SU-DHL-6 (cell line): ENCODE data around the gene NEUROD2.

Source experiments
- H2AFZ ChIP-seq: fragments of 200-600 bp; sonication (generic); 2 replicates; pipeline ENCODE4 v1.6.1; 2014; ENCODE audit warnings: low read depth, mild to moderate bottlenecking, moderate library complexity, mixed read lengths, antibody characterized with exemption, low read length; ENCODE audit not compliant: severe bottlenecking
- H3F3A ChIP-seq: fragments of 200-600 bp; shearing (Covaris generic); 2 replicates; pipeline ENCODE4 v1.6.0; 2016; ENCODE audit warnings: antibody characterized with exemption, mild to moderate bottlenecking; ENCODE audit not compliant: insufficient read depth
- H3K27ac ChIP-seq: fragments of 200-600 bp; sonication (generic); 2 replicates; pipeline ENCODE4 v1.5.1; 2016; ENCODE audit warnings: low read depth, mild to moderate bottlenecking, low read length, moderate library complexity, mixed read lengths
- H3K27me3 ChIP-seq: fragments of 200-600 bp; sonication (generic), shearing (Covaris generic); 2 replicates; pipeline ENCODE4 v1.6.0; 2014; ENCODE audit warnings: mild to moderate bottlenecking, low read length
- H3K36me3 ChIP-seq: fragments of 200-600 bp; sonication (generic); 2 replicates; pipeline ENCODE4 v1.6.1; 2014; ENCODE audit warnings: mild to moderate bottlenecking, low read length, mixed read lengths
- H3K4me2 ChIP-seq: fragments of 300-600, 200-600 bp; shearing (Covaris generic), sonication (generic); 2 replicates; pipeline ENCODE4 v1.6.0; 2014; ENCODE audit warnings: low read length, low read depth, mild to moderate bottlenecking; ENCODE audit not compliant: poor library complexity, severe bottlenecking
- H3K4me3 ChIP-seq: fragments of 200-600 bp; sonication (generic); 2 replicates; pipeline ENCODE4 v1.5.1; 2014; ENCODE audit warnings: antibody characterized with exemption, low read length, mild to moderate bottlenecking, mixed read lengths; ENCODE audit not compliant: insufficient read depth, poor library complexity, severe bottlenecking
- H3K79me2 ChIP-seq: fragments of 200-600 bp; sonication (generic); 2 replicates; pipeline ENCODE4 v1.6.1; 2014; ENCODE audit warnings: mild to moderate bottlenecking, low read length, moderate library complexity; ENCODE audit not compliant: insufficient read depth
- H3K9ac ChIP-seq: fragments of 200-600 bp; sonication (generic); 2 replicates; pipeline ENCODE4 v1.7.0; 2014; ENCODE audit warnings: mild to moderate bottlenecking, low read length
- H3K9me2 ChIP-seq: fragments of 200-600 bp; sonication (generic); replicated peaks from 2 replicates; pipeline ENCODE4 v1.6.1; 2014; ENCODE audit warnings: low read length; ENCODE audit not compliant: insufficient read depth
- H3K9me3 ChIP-seq: fragments of 200-600 bp; sonication (generic); 2 replicates; pipeline ENCODE4 v1.6.1; 2014; ENCODE audit warnings: low read length, mixed read lengths; ENCODE audit not compliant: insufficient read depth
- H4K20me1 ChIP-seq: fragments of 200-600 bp; sonication (generic); 2 replicates; pipeline ENCODE4 v1.6.1; 2014; ENCODE audit warnings: low read depth, mild to moderate bottlenecking, antibody characterized with exemption, low read length, moderate library complexity, mixed read lengths
- CTCF ChIP-seq: fragments of 200-600 bp; sonication (generic); IDR thresholded peaks from one replicate; pipeline ENCODE4 v1.5.1; 2017; ENCODE audit warnings: antibody characterized with exemption, mild to moderate bottlenecking, low read length, moderate library complexity; ENCODE audit not compliant: insufficient read depth, poor library complexity, severe bottlenecking
- EZH2phosphoT487 ChIP-seq: fragments of 200-600 bp; sonication (generic), shearing (Covaris generic); conservative IDR thresholded peaks from 2 replicates; pipeline ENCODE4 v1.6.1; 2018; ENCODE audit warnings: mild to moderate bottlenecking, antibody characterized with exemption, low read length, moderate library complexity, mixed read lengths

The NEUROD2 gene

GRCh38 chr17:39641097-39641496 lies 33.4 kb upstream of the NEUROD2 start:
- Histone ChIP-seq H2AFZ (no peak overlapping the region), H3F3A (no peaks in the 10 kb centered on the region), H3K27ac (no peak overlapping the region), H3K36me3 (no peaks in the 10 kb centered on the region), H4K20me1 (no peaks in the 10 kb centered on the region; the same call in 1 of the 2 replicates), H3K9me2 (no peaks in the 10 kb centered on the region), H3K4me2 (no peak overlapping the region), H3K9ac (no peak overlapping the region), H3K79me2 (peaks cover 75% of the 10 kb centered on the region), H3K27me3 (no peaks in the 10 kb centered on the region), H3K4me3 (no peak overlapping the region), H3K9me3 (no peaks in the 10 kb centered on the region)
- no peak for TF ChIP-seq CTCF

- no peaks in the 10 kb centered on the region for H3F3A ChIP-seq
- no peaks in the 10 kb centered on the region for H3K27me3 ChIP-seq
- H3K4me3 ChIP-seq, result no peak overlapping the region
- no peaks in the 10 kb centered on the region for H3K36me3 ChIP-seq
- no peak overlapping the region for H2AFZ ChIP-seq
- H3K27ac ChIP-seq, result no peak overlapping the region
- H3K9me3 ChIP-seq, result no peaks in the 10 kb centered on the region
- no peaks in the 10 kb centered on the region for H3K9me2 ChIP-seq
- no peaks in the 10 kb centered on the region; the same call in 1 of the 2 replicates for H4K20me1 ChIP-seq
- no peak overlapping the region for H3K4me2 ChIP-seq
- no peak overlapping the region for H3K9ac ChIP-seq
- H3K79me2 ChIP-seq, result peaks cover 70% of the 10 kb centered on the region
- TF ChIP-seq EZH2phosphoT487, result no peak
- no peak for TF ChIP-seq CTCF
Measured at GRCh38 chr17:39640591-39641031, 32.9 kb upstream of the NEUROD2 start.

GRCh38 chr17:39639566-39640458 lies 32.1 kb upstream of the NEUROD2 start:
- TF ChIP-seq CTCF (no peak), EZH2phosphoT487 (no peak)
- no peaks in the 10 kb centered on the region for H3F3A ChIP-seq

More at GRCh38 chr17:39639566-39640458, 32.1 kb upstream of the NEUROD2 start:
- Histone ChIP-seq H3K36me3 (no peaks in the 10 kb centered on the region), H3K27me3 (no peaks in the 10 kb centered on the region), H2AFZ (no peak overlapping the region), H3K4me3 (no peak overlapping the region), H3K9me3 (no peaks in the 10 kb centered on the region), H4K20me1 (no peaks in the 10 kb centered on the region; the same call in 1 of the 2 replicates), H3K27ac (no peak overlapping the region), H3K4me2 (no peak overlapping the region), H3K9me2 (no peaks in the 10 kb centered on the region), H3K9ac (no peak overlapping the region), H3K79me2 (peaks cover 65% of the 10 kb centered on the region)
